Skeletal muscle cell (primary cell): Measurements from ENCODE around the gene EP300.

Experiments
- DNase-seq: peaks from one replicate; pipeline ENCODE4 v3.0.0-alpha.2; 2010; ENCODE audit warnings: low read depth
- H3K4me3 ChIP-seq: 2 replicates; pipeline ENCODE4 v1.5.1; 2011; ENCODE audit warnings: low read depth, mild to moderate bottlenecking, control low read depth, low read length, moderate library complexity

Gene EP300

GRCh38 chr22:41197038-41197972 lies 104.9 kb downstream of the EP300 start:
- H3K4me3 ChIP-seq = peak overlapping the region; percentile 71
- DNase-seq = no peak

- H3K4me3 ChIP-seq = peak overlapping the region; percentile 71
- no peak for DNase-seq
Measured at GRCh38 chr22:41198027-41198580, 105.7 kb downstream of the EP300 start.

GRCh38 chr22:41201141-41201540 lies 108.7 kb downstream of the EP300 start:
- DNase-seq = no peak
- H3K4me3 ChIP-seq = no peak overlapping the region

GRCh38 chr22:41203118-41203517 lies 110.7 kb downstream of the EP300 start:
- no peak for DNase-seq
- no peak overlapping the region for H3K4me3 ChIP-seq

- DNase-seq = no peak
- no peak overlapping the region for H3K4me3 ChIP-seq
Measured at GRCh38 chr22:41204066-41204465, 111.7 kb downstream of the EP300 start.

GRCh38 chr22:41204992-41205900 lies 112.9 kb downstream of the EP300 start, which contains the start of gene L3MBTL2:
TSS of gene L3MBTL2 (plus strand) at chr22:41205312. CDS start at chr22:41205363, 51 bp downstream.
- peak within 1 kb of the TSS; percentile 84 for H3K4me3 ChIP-seq
- peak; percentile 83 for DNase-seq

- no peak overlapping the region for H3K4me3 ChIP-seq
- no peak for DNase-seq
Measured at GRCh38 chr22:41206719-41207118, 114.3 kb downstream of the EP300 start.

GRCh38 chr22:41215409-41215808 lies 123.0 kb downstream of the EP300 start:
- DNase-seq = no peak
- no peak overlapping the region for H3K4me3 ChIP-seq

GRCh38 chr22:41215926-41216325 lies 123.5 kb downstream of the EP300 start:
- no peak for DNase-seq
- no peak overlapping the region for H3K4me3 ChIP-seq

- no peak for DNase-seq
- H3K4me3 ChIP-seq = peak overlapping the region; percentile 21
Measured at GRCh38 chr22:41216984-41217383, 124.6 kb downstream of the EP300 start.

GRCh38 chr22:41217553-41218157 lies 125.3 kb downstream of the EP300 start:
- peak overlapping the region; percentile 21 for H3K4me3 ChIP-seq
- DNase-seq = peak; percentile 57

- H3K4me3 ChIP-seq = no peak overlapping the region
- DNase-seq = no peak
Measured at GRCh38 chr22:41222846-41223507, 130.6 kb downstream of the EP300 start.

GRCh38 chr22:41223535-41223934 lies 131.1 kb downstream of the EP300 start:
- DNase-seq = no peak
- H3K4me3 ChIP-seq = no peak overlapping the region

GRCh38 chr22:41226723-41227655 lies 134.6 kb downstream of the EP300 start:
- H3K4me3 ChIP-seq = no peak overlapping the region

GRCh38 chr22:41229215-41229614 lies 136.8 kb downstream of the EP300 start:
- no peak for DNase-seq
- no peak overlapping the region for H3K4me3 ChIP-seq

More at GRCh38 chr22:41226723-41227655, 134.6 kb downstream of the EP300 start:
- no peak for DNase-seq
